Measurements from ENCODE around the gene GLT8D2. TPM values are rescaled to one million over a fixed set of nuclear protein-coding genes. Genes with fewer than 3 reads are reported as not detected.
A peak's percentile ranks its signal among the peaks of the same experiment; 100 is the strongest.

GLT8D2 gene
- total RNA-seq, 2 experiments from 2014 or later: not detected

- CTCF ChIA-PET: no interaction called here
- no peaks in the 10 kb centered on the region for H3K9me3 Mint-ChIP-seq
- no peak for TF ChIP-seq CTCF (IDR thresholded peaks at IDR 0.05)
- H3K4me1 Mint-ChIP-seq (ENCODE audit: low read depth): no peaks in the 10 kb centered on the region
- POLR2A ChIA-PET: interaction anchor here (1.1 kb wide), 1 partner anchor 20 kb away, joined by 3 read pairs; no protein-coding TSS in a partner anchor
- ATAC-seq (no peak), DNase-seq (no peak)
- intact Hi-C loops (cut with micrococcal nuclease): no loop called here
- H3K27ac Mint-ChIP-seq: no peak overlapping the region
- no peaks in the 10 kb centered on the region for H3K36me3 Mint-ChIP-seq (ENCODE audit: low read depth)
- peaks cover 11% of the 10 kb centered on the region for H3K27me3 Mint-ChIP-seq
- H3K4me3 Mint-ChIP-seq: no peak overlapping the region
Measured at GRCh38 chr12:103996595-103996994, 53.4 kb downstream of the GLT8D2 start.

- H3K27me3 Mint-ChIP-seq: peaks cover 4% of the 10 kb centered on the region
- DNase-seq: no peak
- H3K27ac Mint-ChIP-seq: no peak overlapping the region
- no peak for TF ChIP-seq CTCF (IDR thresholded peaks at IDR 0.05)
- peaks cover 4% of the 10 kb centered on the region for H3K36me3 Mint-ChIP-seq (ENCODE audit: low read depth)
- no peak for ATAC-seq
- H3K4me1 Mint-ChIP-seq (ENCODE audit: low read depth): no peaks in the 10 kb centered on the region
- CTCF ChIA-PET: interaction anchor here (1.1 kb wide), 1 partner anchor 115 kb away, joined by 3 read pairs; no protein-coding TSS in a partner anchor
- POLR2A ChIA-PET: no interaction called here
- intact Hi-C loops (cut with micrococcal nuclease): no loop called here
- no peak overlapping the region for H3K4me3 Mint-ChIP-seq
- no peaks in the 10 kb centered on the region for H3K9me3 Mint-ChIP-seq
Measured at GRCh38 chr12:103994235-103994634, 55.8 kb downstream of the GLT8D2 start.

- no peaks in the 10 kb centered on the region for H3K9me3 Mint-ChIP-seq
- H3K4me3 Mint-ChIP-seq: no peak overlapping the region
- no peak for TF ChIP-seq CTCF (IDR thresholded peaks at IDR 0.05)
- POLR2A ChIA-PET: interaction anchor here (1.9 kb wide), 1 partner anchor 31 kb away, joined by 4 read pairs; no protein-coding TSS in a partner anchor
- no peaks in the 10 kb centered on the region for H3K27me3 Mint-ChIP-seq
- H3K4me1 Mint-ChIP-seq (ENCODE audit: low read depth): no peaks in the 10 kb centered on the region
- ATAC-seq (no peak), DNase-seq (no peak)
- intact Hi-C loops (cut with micrococcal nuclease): no loop called here
- CTCF ChIA-PET: interaction anchor here (1.2 kb wide), 1 partner anchor 64 kb away, joined by 3 read pairs; no protein-coding TSS in a partner anchor
- H3K27ac Mint-ChIP-seq: no peak overlapping the region
- peaks cover 29% of the 10 kb centered on the region for H3K36me3 Mint-ChIP-seq (ENCODE audit: low read depth)
Measured at GRCh38 chr12:103986829-103987228, 63.2 kb downstream of the GLT8D2 start.

- ATAC-seq: no peak
- intact Hi-C loops (cut with micrococcal nuclease): no loop called here
- no peak for DNase-seq
- Mint-ChIP-seq H3K36me3 (ENCODE audit: low read depth) (peaks cover 45% of the 10 kb centered on the region), H3K4me3 (no peak overlapping the region), H3K4me1 (ENCODE audit: low read depth) (peaks cover 19% of the 10 kb centered on the region), H3K9me3 (no peaks in the 10 kb centered on the region), H3K27me3 (no peaks in the 10 kb centered on the region), H3K27ac (peak overlapping the region; percentile 62)
- CTCF ChIA-PET: interaction anchor here (0.6 to 1.9 kb wide), 2 partner anchors 103 to 130 kb away, joined by 3 to 8 read pairs; no protein-coding TSS in a partner anchor
- no peak for TF ChIP-seq CTCF (IDR thresholded peaks at IDR 0.05)
- POLR2A ChIA-PET: no interaction called here
Measured at GRCh38 chr12:103978384-103978982, 71.5 kb downstream of the GLT8D2 start.

- Mint-ChIP-seq H3K4me3 (no peak overlapping the region), H3K36me3 (ENCODE audit: low read depth) (peaks cover 40% of the 10 kb centered on the region), H3K27ac (peak overlapping the region; percentile 52), H3K4me1 (ENCODE audit: low read depth) (peaks cover 33% of the 10 kb centered on the region), H3K27me3 (no peaks in the 10 kb centered on the region), H3K9me3 (no peaks in the 10 kb centered on the region)
- no peak for ATAC-seq
- no peak for TF ChIP-seq CTCF (IDR thresholded peaks at IDR 0.05)
- DNase-seq: no peak
- ChIA-PET CTCF (no interaction called here), POLR2A (interaction anchor here (1.5 kb wide), 1 partner anchor 9 kb away, joined by 5 read pairs; no protein-coding TSS in a partner anchor)
- intact Hi-C loops (cut with micrococcal nuclease): no loop called here
Measured at GRCh38 chr12:103975368-103975767, 74.6 kb downstream of the GLT8D2 start.
